Forelimb muscle (tissue), 1 donor: ENCODE measurements around the gene LPGAT1. TPM values are rescaled to one million over a fixed set of nuclear protein-coding genes. Genes with fewer than 3 reads are reported as not detected.
"Not testable (repeated sequence)": the region's sequence is repeated elsewhere in the genome, so short reads cannot be mapped to it uniquely, and the experiment has no call there.

ENCODE experiments used
- DNase-seq: peaks from one replicate; pipeline ENCODE4 v3.0.0-alpha.2; 2013; ENCODE audit warnings: low read depth
- polyA plus RNA-seq: library from polyadenylated mRNA; unstranded; fragments of 120-200 nt; gene quantifications from one replicate; pipeline ENCODE4 v1.2.1, GENCODE V29; 2013; ENCODE audit not compliant: insufficient read length

Gene LPGAT1, protein sequence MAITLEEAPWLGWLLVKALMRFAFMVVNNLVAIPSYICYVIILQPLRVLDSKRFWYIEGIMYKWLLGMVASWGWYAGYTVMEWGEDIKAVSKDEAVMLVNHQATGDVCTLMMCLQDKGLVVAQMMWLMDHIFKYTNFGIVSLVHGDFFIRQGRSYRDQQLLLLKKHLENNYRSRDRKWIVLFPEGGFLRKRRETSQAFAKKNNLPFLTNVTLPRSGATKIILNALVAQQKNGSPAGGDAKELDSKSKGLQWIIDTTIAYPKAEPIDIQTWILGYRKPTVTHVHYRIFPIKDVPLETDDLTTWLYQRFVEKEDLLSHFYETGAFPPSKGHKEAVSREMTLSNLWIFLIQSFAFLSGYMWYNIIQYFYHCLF
- 16.3 TPM for polyA plus RNA-seq

GRCh38 chr1:211830328-211831142 lies at the start of gene LPGAT1:
Gene LPGAT1 (minus strand): TSS chr1:211830763. CDS start chr1:211829296, 1,467 bp downstream.
- no peak for DNase-seq

DNA sequence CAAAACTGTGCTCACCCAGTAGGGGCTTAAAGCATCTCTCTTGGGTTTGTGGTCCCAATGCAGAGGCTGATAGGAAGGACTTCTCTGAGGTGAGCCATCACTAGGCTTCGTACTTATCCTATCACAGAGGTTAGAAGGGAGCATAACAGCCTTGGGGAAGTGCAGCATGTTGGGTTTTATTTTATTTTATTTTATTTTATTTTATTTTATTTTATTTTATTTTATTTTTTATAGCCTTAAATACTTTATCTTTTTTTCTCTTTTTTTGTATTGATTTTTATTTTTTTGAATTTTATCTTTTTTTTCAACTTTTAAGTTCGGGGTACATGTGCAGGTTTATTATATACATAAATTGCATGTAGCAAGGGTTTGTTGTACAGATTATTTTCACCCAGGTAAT lies 48.9 kb upstream of the LPGAT1 start:
- no peak for DNase-seq

GRCh38 chr1:211876851-211877590 lies 46.5 kb upstream of the LPGAT1 start:
- DNase-seq, result no peak

DNA sequence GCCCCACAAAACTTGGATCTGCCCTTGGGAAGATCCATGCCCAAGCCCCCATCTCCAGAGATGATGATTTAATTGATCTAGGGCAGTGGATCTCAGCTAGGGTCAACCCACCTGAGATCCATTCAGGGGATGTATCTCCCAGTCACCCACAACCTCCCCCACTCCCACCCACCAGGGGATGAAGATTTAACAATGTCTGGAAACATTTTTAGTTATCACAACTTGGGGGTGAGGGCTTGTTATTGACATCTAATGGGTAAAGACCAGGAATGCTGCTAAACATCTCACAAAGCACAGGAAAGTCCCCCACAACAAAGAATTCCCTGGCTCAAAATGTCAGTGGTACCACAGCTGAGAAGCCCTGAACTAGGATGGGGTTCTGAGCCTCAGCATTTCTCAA lies 45.0 kb upstream of the LPGAT1 start:
- DNase-seq, result no peak

GRCh38 chr1:211874521-211875347 lies 44.2 kb upstream of the LPGAT1 start:
- DNase-seq, result no peak

DNA sequence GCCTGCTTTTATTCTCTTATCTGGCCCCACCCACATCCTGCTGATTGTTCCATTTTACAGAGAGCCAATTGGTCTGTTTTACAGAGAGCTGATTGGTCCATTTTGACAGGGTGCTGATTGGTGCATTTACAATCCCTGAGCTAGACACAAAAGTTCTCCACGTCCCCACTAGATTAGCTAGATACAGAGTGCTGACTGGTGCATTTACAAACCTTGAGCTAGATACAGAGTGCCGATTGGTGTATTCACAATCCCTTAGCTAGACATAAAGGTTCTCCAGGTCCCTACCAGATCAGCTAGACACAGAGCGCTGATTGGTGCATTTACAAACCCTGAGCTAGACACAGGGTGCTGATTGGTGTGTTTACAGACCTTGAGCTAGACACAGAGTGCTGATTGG lies 43.2 kb upstream of the LPGAT1 start:
- DNase-seq, result not testable (repeated sequence)

- no peak for DNase-seq
These were observed 39.6 kb upstream of the LPGAT1 start for GRCh38 chr1:211870156-211870555.

DNA sequence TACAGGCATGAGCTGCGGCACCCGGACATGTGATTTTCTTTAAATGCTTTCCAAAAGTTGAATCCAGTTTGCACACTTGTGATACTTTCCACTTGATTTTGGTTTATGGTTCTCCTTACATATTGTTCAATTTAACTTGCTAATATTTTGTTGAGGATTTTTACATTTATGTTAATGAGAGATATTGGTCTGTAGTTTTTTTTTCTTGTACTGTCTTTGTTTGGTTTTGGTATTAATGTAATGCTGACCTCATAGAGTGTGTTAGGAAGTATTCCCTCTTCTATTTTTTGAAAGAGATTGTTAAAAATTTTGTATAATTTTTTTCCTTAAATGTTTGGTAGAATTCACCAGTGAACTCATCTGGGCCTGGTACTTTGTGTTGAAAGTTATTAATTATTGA lies 34.6 kb upstream of the LPGAT1 start:
- no peak for DNase-seq

DNA sequence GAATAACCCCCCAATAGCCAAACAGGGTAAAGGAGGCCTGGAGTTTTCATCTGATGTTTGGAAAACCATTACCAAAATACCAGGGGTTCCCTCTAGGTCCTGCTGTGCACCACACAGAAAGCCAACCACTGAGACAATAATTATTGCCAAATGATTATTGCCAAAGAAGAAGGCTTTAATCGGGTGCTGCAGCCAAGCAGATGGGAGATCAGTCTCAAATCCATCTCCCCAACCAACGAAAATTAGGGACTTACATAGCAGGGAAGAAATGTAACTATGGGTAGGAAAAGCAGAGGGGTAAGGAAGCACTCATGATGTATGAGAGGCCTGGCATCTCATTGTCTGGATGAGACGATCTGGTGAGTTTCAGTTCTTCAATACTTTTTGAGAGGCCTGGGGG lies 28.8 kb upstream of the LPGAT1 start:
- no peak for DNase-seq

- no peak for DNase-seq
These were observed 20.6 kb upstream of the LPGAT1 start for GRCh38 chr1:211851174-211851573.

- no peak for DNase-seq
These were observed 13.1 kb upstream of the LPGAT1 start for GRCh38 chr1:211843507-211844298.

- DNase-seq, result no peak
These were observed 12.5 kb upstream of the LPGAT1 start for GRCh38 chr1:211843018-211843417.

DNA sequence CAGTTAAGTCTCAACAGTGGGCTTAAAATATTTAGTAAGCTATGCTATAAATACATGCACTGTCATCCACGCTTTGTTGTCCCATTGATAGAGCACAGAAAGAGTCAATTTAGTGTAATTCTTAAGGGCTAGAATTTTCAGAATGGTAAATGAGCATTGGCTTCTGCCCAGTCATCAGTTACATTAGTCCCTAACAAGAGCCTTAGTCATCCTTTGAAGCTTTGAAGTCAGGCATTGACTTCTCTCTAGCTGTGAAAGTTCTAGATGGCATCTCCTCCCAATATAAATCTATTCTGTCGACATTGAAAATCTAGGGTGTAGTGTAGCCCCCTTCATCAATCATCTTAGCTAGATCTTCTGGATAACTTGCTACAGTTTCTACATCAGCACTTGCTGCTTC lies 12.0 kb upstream of the LPGAT1 start:
- DNase-seq, result no peak

GRCh38 chr1:211839106-211839505 lies 8.5 kb upstream of the LPGAT1 start:
- DNase-seq, result no peak

DNA sequence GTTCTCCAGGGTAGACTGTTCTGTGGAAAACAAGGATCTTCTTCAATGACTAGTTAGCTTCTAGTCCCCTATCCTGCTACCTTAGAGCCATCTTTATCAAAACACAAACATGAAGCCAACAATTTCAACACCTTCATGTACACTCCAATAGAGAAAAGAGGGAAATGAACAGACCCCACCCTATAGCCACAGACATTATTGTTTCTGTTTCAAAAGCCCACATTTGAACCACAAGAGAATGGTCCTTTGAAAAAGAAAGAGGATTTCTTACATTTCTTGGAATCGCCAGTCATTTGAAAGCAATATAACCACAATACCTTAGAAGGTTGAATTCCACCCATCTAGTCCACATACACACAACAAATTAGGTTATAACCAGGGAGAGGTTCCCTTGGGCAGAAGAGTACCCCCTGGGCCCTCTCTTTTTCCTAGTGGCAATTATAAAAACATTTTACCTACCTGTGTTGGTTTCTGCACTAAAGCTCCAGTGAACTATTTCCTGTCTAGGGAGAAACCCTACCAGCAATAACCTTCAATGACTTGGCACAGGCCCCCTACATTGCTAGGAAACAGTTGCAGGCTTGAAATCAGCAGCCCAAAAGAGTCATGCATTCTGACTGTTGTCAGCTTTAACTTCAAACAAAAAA lies 2.7 kb upstream of the LPGAT1 start:
- no peak for DNase-seq

- DNase-seq, result no peak
These were observed 2.1 kb upstream of the LPGAT1 start for GRCh38 chr1:211832661-211833060.

DNA sequence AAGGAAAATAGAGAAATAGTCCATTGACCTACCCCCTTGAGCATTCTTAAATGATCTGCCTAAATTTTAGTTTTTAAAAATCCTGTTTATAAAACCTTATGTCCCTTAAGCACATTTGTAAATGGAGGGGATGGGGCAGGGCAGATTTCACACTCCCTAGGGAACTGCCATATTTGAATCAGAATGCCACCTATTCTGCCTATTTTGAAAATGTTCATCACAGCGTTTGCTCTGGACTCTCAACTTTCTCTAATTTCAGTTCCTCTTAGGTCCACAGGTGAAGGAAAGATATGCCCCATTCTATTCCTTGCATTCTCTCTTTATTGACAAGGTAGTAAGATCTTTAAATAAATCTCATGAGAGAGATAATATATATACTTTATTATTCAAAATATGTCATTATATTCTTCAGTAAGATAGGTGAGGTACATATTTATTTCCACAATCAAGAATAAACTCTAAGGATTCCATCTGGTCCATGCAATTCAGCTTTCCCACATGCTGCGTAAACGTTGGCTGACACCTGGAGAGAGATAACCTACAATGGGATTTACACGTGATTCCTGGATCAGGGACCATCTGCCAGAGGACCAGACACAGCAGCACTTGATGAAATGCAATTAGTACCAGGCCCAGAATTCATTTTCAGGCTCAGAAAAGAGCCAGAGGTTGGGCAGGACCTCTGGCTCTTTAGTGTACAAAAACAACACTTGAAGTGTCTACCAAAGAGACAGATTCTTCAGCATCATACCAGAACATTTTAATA lies 1.2 kb upstream of the LPGAT1 start:
- DNase-seq, result no peak

DNA sequence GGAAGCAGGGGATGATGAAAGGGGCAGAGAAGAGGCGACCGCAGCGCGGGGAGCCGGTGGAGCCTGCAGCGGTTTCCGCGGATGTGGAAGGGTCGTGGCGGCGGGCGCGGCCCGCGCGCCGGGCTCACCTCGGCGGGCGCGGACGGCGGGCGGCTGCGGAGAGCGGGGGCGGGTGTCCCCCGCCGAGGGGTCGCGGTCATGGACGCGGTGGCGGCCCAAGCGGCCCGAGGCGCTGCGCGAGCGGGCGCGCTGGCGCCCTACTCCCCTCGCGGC lies 572 bp downstream of the LPGAT1 start:
- no peak for DNase-seq

DNA sequence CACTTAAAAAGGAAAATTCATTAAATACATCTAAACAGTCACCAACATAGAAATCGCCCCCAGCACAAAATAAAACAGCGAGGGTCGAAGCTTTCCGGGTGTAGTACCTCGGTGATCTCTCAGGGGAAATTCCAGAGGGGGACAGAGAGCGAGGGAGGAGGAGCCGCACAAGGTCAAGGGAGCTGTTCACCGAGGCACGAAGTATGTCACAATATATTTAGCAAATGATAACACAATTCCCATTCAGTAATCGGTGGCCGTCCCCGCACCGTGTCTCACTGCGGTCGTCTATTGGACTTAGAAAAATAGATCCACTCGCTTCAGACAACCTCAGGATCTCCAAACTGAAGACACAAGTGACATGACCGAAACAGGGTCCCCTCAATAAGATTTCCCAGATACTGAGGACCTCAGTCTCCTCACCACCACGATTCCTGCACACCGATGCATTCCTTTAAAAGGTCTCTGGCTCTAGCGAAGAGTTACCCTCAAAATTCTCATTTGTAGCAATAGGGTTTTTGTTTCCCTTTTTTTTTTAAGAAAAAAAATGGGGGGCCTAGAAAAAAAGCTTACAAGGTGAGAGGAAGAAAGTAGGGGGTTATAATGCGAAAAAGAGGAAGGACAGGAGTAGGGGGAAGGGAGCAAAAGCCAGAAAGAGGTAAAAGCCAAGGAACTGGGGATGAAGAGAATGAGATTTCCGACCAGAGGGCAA lies 1.1 kb downstream of the LPGAT1 start:
- no peak for DNase-seq
